Stimulated activated CD4-positive, alpha-beta T cell treated with anti-CD3 and anti-CD28 coated beads, Interleukin-15, amount 100 ng/mL, for 1 hour (primary cell): ENCODE data around the gene ZNF862.

Experiments used
- DNase-seq, 2 donors: peaks; one replicate each; pipeline ENCODE4 v3.0.0-alpha.2; 2020; ENCODE audit warnings: low read depth in 1 of 2, low spot score in 1 of 2

The ZNF862 gene

GRCh38 chr7:149844445-149844844 lies 6.3 kb downstream of the ZNF862 start:
- no peak for DNase-seq

DNA sequence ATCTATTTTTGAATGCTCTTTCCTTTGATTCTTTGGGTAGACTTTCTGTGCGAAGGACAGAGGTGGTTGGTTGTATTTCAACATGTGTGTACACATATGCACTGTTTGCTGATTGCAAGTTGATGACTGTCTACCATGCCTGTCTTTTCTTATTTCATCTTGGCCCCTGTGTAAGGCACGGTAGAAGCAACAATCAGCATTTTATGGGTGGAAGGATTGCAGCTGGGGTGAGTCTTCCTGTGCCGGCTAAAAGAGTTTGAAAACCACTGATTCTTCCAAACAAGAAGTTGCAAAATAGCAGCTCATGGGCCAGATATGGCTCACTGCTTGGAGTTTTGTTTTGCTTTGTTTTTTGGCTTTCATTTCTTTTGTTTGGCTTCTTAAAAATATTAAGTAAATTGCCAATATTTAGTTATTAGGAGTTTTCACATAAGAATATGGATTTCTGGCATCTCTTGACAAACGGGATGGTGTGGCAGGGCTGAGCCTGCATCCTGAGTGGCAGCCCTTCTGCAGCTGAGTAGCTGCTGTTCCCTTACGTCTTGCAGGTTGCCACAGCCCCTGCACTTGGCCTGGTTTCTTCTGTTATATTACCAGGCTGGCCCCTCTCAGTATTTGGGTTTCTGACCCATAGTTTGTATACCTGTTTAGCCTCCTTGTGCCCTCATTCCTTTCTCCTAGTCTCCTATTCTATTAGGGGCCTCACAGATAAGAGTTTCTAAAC lies 7.2 kb downstream of the ZNF862 start:
- no peak for DNase-seq

- DNase-seq, result no peak
These were observed 7.8 kb downstream of the ZNF862 start for GRCh38 chr7:149846021-149846420.

DNA sequence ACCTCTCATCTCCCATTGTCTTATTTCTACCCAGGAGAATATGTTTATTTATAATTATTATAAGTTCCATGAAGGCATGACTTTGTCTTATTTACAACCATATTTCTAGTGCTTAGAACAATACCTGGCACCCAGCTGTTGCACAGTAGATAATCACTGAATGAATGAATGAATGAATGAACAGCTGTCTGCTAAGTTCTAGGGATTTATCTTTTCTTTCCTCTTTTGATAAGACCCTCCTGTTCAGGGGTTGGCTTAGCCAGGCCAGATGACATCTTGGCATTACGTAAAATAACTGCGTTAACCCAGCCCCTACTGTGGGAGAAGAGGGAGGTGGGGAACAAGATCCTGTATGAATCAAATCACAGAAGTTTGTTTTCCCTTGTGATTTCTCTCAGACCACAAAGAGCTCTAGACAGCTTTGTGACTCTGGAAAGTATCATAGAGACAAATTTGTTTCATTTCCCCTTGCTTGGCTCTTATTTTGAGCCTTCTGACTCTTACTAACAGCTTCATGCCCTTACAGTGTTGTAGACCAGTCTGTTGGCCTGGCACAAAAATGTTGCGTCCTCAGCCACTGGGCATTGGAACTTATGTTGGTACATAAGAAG lies 8.4 kb downstream of the ZNF862 start:
- DNase-seq, result no peak

DNA sequence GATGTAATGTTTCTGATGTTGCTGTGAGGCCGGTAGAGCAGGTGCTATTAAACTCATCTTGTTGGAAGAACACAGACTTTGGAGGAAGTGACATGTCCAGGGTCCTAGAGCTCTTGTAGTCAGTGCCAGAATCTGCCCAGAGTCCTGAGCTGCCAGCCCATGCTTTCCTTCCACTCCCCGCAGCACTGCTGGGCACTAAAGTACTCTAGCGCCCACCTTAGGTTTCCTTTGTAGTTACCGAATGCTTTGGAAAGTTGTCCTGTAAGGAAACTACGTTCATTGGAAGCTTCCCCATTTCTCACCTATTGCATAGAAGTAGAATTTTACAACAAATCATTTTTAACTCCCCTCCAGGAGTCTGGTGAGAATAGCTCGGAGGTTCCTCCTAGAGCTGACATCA lies 11.0 kb downstream of the ZNF862 start:
- no peak for DNase-seq

- no peak for DNase-seq
These were observed 11.9 kb downstream of the ZNF862 start for GRCh38 chr7:149850007-149850594.

DNA sequence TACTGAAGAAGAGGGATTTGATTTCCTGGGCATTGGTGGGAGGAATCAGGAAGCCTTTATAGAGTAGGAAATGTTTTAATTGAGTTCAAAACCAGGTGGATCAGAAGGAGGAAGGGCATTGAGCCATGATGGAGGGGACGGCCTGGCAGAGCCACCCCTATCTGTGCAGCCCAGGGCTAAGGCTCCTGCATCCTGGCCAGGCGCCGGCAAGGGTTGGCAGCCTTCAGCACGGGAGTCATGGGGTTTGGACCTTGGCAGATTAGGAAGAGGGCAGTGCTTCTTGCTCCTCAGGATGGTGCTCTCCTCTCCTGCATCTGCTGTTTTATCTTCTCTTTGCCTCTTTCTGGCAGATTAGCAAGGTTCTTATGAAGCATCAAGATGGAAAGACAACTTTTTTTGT lies 12.5 kb downstream of the ZNF862 start:
- no peak for DNase-seq

DNA sequence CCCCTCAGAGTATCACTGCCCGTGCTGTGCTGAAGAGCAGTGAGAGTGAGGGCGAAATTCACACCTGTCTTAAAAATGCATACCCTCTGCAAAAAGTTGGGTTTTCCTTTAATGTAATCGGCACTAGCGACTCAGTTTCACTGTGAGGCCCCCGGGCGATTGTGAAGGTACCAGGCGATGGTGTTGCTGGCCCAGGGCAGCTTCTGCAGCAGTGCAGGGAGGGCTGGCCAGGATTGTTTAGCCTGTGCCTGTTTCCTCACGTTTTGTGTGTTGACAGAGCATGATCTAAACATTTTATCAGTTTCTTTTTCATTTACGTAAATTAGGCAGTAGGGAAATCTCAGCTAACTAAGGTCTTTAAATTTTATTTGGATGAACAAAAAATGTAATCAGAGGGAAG lies 13.3 kb downstream of the ZNF862 start:
- no peak for DNase-seq

DNA sequence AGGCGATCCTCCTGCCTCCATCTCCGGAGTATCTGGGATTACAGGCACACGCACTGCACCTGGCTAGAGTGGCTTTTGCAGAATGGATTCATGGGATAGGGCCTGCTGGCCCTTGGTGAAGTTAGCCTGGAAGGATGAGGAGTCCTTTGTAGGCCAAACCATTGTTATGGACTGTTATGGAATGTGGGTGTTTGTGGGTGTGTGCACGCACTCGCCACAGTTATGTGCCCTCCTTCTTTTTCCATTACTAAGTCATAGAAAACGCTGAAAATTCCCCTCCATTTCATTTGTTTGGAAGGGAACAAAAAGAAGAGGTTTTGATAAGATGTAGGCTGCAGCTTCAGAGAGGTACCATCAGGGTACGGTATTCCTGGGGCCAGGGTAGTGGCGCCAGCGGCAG lies 15.0 kb downstream of the ZNF862 start:
- DNase-seq, result no peak

DNA sequence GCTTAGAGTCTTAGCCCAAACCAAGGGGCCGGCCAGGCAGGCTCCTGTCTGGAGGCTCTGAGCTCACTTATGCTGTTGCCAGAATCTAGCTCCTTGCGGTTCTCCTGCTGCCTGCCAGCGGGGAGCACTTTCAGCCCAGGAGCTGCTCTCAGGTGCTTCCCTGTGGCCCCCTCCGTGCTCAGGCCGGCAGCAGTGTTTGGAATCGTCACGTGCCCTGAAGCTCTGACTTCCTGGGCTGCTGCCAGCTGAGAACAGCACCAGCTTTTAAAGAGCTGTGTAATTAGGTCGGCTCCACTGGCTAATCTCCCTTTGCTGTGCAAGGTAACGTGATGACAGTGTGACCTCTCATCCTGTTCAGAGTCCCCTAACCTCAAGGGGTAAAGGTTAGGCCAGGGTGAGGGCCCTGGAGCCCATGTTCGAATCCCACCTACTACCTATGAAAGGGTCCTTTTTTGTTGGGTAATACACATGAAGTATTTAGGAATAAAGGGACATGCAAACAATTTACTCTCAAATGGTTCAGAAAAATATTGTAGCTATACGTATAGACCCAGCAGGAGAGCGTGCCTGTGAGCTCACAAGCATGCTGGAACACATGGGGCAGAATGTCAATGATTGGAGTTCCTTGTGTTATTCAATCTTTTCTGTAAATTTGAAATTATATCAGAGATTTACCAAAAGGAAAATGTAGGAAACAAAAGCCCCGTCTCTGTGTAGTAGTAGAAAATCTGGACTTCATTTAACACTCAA lies 16.6 kb downstream of the ZNF862 start:
- no peak for DNase-seq

GRCh38 chr7:149855361-149856305 lies 17.5 kb downstream of the ZNF862 start:
- no peak for DNase-seq

DNA sequence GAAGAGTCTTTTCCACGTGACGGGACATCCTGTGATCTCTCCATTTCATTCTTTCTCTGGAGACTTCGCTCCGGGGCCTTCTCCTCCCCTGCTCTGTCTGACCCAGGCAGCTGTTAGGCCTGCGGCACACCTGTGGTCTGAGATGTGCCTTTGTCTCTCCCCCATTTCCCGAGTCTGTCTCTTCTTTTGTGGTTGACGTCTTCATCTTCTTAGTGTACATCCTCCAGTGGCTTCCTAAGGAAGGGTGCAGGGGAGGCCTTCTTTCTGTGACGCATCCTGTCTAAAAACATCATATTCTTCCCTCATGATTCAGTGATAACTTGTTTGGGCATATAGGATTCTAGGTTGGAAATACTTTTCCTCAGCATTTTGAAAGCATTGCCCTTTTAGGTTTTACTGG lies 18.4 kb downstream of the ZNF862 start:
- no peak for DNase-seq

GRCh38 chr7:149859369-149859768 lies 21.2 kb downstream of the ZNF862 start:
- no peak for DNase-seq

- no peak for DNase-seq
These were observed 21.7 kb downstream of the ZNF862 start for GRCh38 chr7:149859876-149860275.

- no peak for DNase-seq
These were observed 22.9 kb downstream of the ZNF862 start for GRCh38 chr7:149860821-149861727.

- DNase-seq, result no peak
These were observed 23.5 kb downstream of the ZNF862 start for GRCh38 chr7:149861728-149862045.

- no peak for DNase-seq
These were observed 24.0 kb downstream of the ZNF862 start for GRCh38 chr7:149862156-149862555.

- no peak for DNase-seq
These were observed 25.3 kb downstream of the ZNF862 start for GRCh38 chr7:149863500-149863899.

DNA sequence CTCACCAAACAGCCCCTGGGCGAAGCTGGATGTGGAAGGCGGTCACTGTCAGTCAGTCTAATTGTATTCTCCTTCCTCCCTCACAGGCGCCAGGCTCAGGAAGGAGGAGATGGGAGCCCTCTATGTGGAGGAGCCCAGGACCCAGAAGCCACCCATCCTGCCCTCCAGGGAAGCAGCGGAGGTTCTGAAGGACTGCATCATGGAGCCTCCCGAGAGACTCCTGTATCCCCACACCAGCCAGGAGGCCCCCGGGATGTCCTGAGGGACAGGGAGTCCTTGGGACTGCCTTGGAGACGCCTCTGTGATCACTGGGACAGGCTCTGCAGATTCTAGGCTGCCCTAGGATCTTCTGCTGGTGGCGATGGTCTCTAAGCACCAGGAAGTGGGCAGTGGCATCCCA lies 25.8 kb downstream of the ZNF862 start:
- DNase-seq, result no peak

- no peak for DNase-seq
These were observed 26.6 kb downstream of the ZNF862 start for GRCh38 chr7:149864751-149865150.
